ENCODE data around the gene NLRP4. TPM values are rescaled to one million over a fixed set of nuclear protein-coding genes. Genes with fewer than 3 reads are reported as not detected.
A peak's percentile ranks its signal among the peaks of the same experiment; 100 is the strongest.

NLRP4 gene
- total and polyA plus RNA-seq, 10 of the 15 experiments (the other 5 are each of a cell fraction or from before 2014, with no cell fraction given) = 0.07 to 9.6 (median 0.29) TPM; not detected in 6

DNA sequence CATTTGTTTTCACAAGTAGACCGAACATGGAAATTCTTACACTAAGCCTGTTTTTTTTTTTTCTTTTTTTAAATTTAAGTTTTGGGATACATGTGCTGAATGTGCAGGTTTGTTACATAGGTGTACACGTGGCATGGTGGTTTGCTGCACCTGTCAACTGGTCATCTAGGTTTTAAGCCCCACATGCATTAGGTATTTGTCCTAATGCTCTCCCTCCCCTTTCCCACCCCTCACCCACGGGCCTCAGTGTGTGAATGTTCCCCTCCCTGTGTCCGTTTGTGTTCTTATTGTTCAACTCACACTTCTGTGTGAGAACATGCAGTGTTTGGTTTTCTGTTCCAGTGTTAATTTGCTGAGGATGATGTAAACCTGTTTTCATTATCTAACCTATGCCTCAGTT is 2.6 kb downstream of the NLRP4 start:
- WGBS (ENCODE audit: insufficient coverage, insufficient replicate concordance, low lambda C conversion rate, missing lambda C conversion rate) = 10% methylated on average over 3 of the region's 4 CpGs
- no peak for TF ChIP-seq ATF7 (IDR thresholded peaks at IDR 0.05; ENCODE audit: low read depth)
- H3K36me3 ChIP-seq (ENCODE audit: control insufficient read depth in 2 of 2, insufficient read depth in 2 of 2, low read length in 1 of 2) = no peaks in the 10 kb centered on the region
- RAD21 ChIA-PET (ENCODE audit: unreplicated experiment) = no interaction called here
- H4K20me1 ChIP-seq (ENCODE audit: control insufficient read depth, insufficient read depth) = no peaks in the 10 kb centered on the region
- no peak overlapping the region for H3K4me3 ChIP-seq
- in situ Hi-C loops (cut with MboI) = no loop called here
- H3K27me3 ChIP-seq (replicated peaks in 1 of 2; ENCODE audit: control insufficient read depth in 2 of 2, insufficient read depth in 2 of 2, low read length in 1 of 2) = no peaks in the 10 kb centered on the region
- intact Hi-C loops (cut with micrococcal nuclease; ENCODE audit: unreplicated experiment) = no loop called here
- no peaks in the 10 kb centered on the region; the same call in 2 of the 3 replicates for H3K9me3 ChIP-seq (replicated peaks; ENCODE audit: control insufficient read depth, insufficient read depth, low read length)
- H2AFZ ChIP-seq (ENCODE audit: control insufficient read depth, low read depth, low read length) = no peak overlapping the region
- H3K4me1 ChIP-seq (ENCODE audit: control insufficient read depth, insufficient read depth, low read length) = no peaks in the 10 kb centered on the region
- no peak for DNase-seq (ENCODE audit: low read depth, low spot score)
- H3K79me2 ChIP-seq (ENCODE audit: control insufficient read depth, insufficient read depth, low read length) = no peaks in the 10 kb centered on the region
- no TSS peak for BruUV-seq (replicated peaks)
- no peak for ATAC-seq
- H3K4me2 ChIP-seq (ENCODE audit: control insufficient read depth, insufficient read depth) = no peak overlapping the region
- H3K27ac ChIP-seq (ENCODE audit: control insufficient read depth, insufficient read depth) = no peak overlapping the region
- FAIRE-seq = no peak
- POLR2A ChIA-PET = no interaction called here
- CTCF ChIA-PET = interaction anchor here (0.6 kb wide), 1 partner anchor 1123 kb away, joined by 4 read pairs; no protein-coding TSS in a partner anchor
- SMC1A ChIA-PET (ENCODE audit: uncharacterized antibody, unreplicated experiment) = interaction anchor here (1.2 kb wide), 1 partner anchor 9 kb away, joined by 6 read pairs; no protein-coding TSS in a partner anchor
- H3K9ac ChIP-seq (ENCODE audit: control insufficient read depth, insufficient read depth, low read length) = no peak overlapping the region

DNA sequence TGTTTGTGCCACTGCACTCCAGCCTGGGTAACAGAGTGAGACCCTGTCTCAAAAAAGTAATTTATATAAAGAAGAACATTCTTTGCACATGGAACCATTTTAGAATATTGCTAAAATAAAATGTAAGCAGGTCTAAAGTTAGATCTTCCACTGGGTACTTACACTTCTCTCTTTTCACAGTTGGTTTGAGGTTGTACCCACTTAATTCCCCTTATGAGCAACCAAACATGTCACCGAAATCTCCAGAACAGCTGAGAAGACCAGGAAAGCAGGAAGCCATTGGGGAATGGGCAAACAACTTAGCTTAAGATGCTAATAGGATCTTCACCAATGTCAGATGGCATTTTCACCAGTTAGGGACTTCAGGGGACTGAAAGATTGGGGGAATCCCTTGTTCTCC is 18.8 kb downstream of the NLRP4 start:
- DNase-seq (ENCODE audit: low read depth, low spot score) (peak; percentile 27), ATAC-seq (no peak), FAIRE-seq (no peak)
- SMC1A ChIA-PET (ENCODE audit: uncharacterized antibody, unreplicated experiment) = no interaction called here
- no peak overlapping the region for H2AFZ ChIP-seq (ENCODE audit: control insufficient read depth, low read depth, low read length)
- peaks cover 6% of the 10 kb centered on the region; the same call in 2 of the 3 replicates for H3K9me3 ChIP-seq (replicated peaks; ENCODE audit: control insufficient read depth, insufficient read depth, low read length)
- H3K4me2 ChIP-seq (ENCODE audit: control insufficient read depth, insufficient read depth) = peak overlapping the region; percentile 55
- no peaks in the 10 kb centered on the region for H4K20me1 ChIP-seq (ENCODE audit: control insufficient read depth, insufficient read depth)
- BruUV-seq (replicated peaks) = no TSS peak
- no peaks in the 10 kb centered on the region for H3K79me2 ChIP-seq (ENCODE audit: control insufficient read depth, insufficient read depth, low read length)
- RAD21 ChIA-PET (ENCODE audit: unreplicated experiment) = no interaction called here
- POLR2A ChIA-PET = no interaction called here
- no peak overlapping the region; the same call in 1 of the 2 replicates for H3K27ac ChIP-seq (ENCODE audit: control insufficient read depth, insufficient read depth)
- intact Hi-C loops (cut with micrococcal nuclease; ENCODE audit: unreplicated experiment) = no loop called here
- no peaks in the 10 kb centered on the region for H3K27me3 ChIP-seq (replicated peaks in 1 of 2; ENCODE audit: control insufficient read depth in 2 of 2, insufficient read depth in 2 of 2, low read length in 1 of 2)
- in situ Hi-C loops (cut with MboI) = no loop called here
- H3K36me3 ChIP-seq (ENCODE audit: control insufficient read depth in 2 of 2, insufficient read depth in 2 of 2, low read length in 1 of 2) = no peaks in the 10 kb centered on the region
- WGBS (ENCODE audit: insufficient coverage, insufficient replicate concordance, low lambda C conversion rate, missing lambda C conversion rate) = 0% methylated on average over 1 of the region's 1 CpG
- peaks cover 17% of the 10 kb centered on the region for H3K4me1 ChIP-seq (ENCODE audit: control insufficient read depth, insufficient read depth, low read length)
- no peak overlapping the region for H3K9ac ChIP-seq (ENCODE audit: control insufficient read depth, insufficient read depth, low read length)
- CTCF ChIA-PET = no interaction called here
- H3K4me3 ChIP-seq = no peak overlapping the region
- TF ChIP-seq CHD1 (IDR thresholded peaks at IDR 0.05; ENCODE audit: low read depth, low read length) = no peak
- no peak for TF ChIP-seq NBN (IDR thresholded peaks at IDR 0.05)
- TF ChIP-seq SMAD5 (IDR thresholded peaks at IDR 0.05; ENCODE audit: low read depth) = no peak
- no peak for TF ChIP-seq SMAD1 (IDR thresholded peaks at IDR 0.05; ENCODE audit: low read depth, partially characterized antibody)
- TF ChIP-seq, protein P1, sequence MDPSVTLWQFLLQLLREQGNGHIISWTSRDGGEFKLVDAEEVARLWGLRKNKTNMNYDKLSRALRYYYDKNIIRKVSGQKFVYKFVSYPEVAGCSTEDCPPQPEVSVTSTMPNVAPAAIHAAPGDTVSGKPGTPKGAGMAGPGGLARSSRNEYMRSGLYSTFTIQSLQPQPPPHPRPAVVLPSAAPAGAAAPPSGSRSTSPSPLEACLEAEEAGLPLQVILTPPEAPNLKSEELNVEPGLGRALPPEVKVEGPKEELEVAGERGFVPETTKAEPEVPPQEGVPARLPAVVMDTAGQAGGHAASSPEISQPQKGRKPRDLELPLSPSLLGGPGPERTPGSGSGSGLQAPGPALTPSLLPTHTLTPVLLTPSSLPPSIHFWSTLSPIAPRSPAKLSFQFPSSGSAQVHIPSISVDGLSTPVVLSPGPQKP (IDR thresholded peaks at IDR 0.05; ENCODE audit: low read depth, low read length) = no peak
- TF ChIP-seq TCF3 (IDR thresholded peaks at IDR 0.05; ENCODE audit: borderline replicate concordance, insufficient read depth, low read depth, low read length) = no peak
- no peak for TF ChIP-seq POLR2AphosphoS5 (IDR thresholded peaks at IDR 0.05; ENCODE audit: low read length)
- TF ChIP-seq, protein P2, sequence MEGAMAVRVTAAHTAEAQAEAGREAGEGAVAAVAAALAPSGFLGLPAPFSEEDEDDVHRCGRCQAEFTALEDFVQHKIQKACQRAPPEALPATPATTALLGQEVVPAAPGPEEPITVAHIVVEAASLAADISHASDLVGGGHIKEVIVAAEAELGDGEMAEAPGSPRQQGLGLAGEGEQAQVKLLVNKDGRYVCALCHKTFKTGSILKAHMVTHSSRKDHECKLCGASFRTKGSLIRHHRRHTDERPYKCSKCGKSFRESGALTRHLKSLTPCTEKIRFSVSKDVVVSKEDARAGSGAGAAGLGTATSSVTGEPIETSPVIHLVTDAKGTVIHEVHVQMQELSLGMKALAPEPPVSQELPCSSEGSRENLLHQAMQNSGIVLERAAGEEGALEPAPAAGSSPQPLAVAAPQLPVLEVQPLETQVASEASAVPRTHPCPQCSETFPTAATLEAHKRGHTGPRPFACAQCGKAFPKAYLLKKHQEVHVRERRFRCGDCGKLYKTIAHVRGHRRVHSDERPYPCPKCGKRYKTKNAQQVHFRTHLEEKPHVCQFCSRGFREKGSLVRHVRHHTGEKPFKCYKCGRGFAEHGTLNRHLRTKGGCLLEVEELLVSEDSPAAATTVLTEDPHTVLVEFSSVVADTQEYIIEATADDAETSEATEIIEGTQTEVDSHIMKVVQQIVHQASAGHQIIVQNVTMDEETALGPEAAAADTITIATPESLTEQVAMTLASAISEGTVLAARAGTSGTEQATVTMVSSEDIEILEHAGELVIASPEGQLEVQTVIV (IDR thresholded peaks at IDR 0.05; ENCODE audit: borderline replicate concordance, partially characterized antibody) = no peak
- no peak for TF ChIP-seq DPF2 (IDR thresholded peaks at IDR 0.05)
- TF ChIP-seq, protein P3, sequence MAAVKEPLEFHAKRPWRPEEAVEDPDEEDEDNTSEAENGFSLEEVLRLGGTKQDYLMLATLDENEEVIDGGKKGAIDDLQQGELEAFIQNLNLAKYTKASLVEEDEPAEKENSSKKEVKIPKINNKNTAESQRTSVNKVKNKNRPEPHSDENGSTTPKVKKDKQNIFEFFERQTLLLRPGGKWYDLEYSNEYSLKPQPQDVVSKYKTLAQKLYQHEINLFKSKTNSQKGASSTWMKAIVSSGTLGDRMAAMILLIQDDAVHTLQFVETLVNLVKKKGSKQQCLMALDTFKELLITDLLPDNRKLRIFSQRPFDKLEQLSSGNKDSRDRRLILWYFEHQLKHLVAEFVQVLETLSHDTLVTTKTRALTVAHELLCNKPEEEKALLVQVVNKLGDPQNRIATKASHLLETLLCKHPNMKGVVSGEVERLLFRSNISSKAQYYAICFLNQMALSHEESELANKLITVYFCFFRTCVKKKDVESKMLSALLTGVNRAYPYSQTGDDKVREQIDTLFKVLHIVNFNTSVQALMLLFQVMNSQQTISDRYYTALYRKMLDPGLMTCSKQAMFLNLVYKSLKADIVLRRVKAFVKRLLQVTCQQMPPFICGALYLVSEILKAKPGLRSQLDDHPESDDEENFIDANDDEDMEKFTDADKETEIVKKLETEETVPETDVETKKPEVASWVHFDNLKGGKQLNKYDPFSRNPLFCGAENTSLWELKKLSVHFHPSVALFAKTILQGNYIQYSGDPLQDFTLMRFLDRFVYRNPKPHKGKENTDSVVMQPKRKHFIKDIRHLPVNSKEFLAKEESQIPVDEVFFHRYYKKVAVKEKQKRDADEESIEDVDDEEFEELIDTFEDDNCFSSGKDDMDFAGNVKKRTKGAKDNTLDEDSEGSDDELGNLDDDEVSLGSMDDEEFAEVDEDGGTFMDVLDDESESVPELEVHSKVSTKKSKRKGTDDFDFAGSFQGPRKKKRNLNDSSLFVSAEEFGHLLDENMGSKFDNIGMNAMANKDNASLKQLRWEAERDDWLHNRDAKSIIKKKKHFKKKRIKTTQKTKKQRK (IDR thresholded peaks at IDR 0.05; ENCODE audit: low read depth, low read length) = no peak

All from GM12878 (cell line).